Measurements from ENCODE around the gene LCP2.

- TF ChIP-seq, protein P1, sequence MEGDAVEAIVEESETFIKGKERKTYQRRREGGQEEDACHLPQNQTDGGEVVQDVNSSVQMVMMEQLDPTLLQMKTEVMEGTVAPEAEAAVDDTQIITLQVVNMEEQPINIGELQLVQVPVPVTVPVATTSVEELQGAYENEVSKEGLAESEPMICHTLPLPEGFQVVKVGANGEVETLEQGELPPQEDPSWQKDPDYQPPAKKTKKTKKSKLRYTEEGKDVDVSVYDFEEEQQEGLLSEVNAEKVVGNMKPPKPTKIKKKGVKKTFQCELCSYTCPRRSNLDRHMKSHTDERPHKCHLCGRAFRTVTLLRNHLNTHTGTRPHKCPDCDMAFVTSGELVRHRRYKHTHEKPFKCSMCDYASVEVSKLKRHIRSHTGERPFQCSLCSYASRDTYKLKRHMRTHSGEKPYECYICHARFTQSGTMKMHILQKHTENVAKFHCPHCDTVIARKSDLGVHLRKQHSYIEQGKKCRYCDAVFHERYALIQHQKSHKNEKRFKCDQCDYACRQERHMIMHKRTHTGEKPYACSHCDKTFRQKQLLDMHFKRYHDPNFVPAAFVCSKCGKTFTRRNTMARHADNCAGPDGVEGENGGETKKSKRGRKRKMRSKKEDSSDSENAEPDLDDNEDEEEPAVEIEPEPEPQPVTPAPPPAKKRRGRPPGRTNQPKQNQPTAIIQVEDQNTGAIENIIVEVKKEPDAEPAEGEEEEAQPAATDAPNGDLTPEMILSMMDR (IDR thresholded peaks at IDR 0.05; ENCODE audit: borderline replicate concordance, extremely low read depth, low read length, poor library complexity, severe bottlenecking): peak; percentile 27
- no peak for TF ChIP-seq EZH2 (IDR thresholded peaks at IDR 0.05; ENCODE audit: borderline replicate concordance, low read depth, low read length, severe bottlenecking)
Measured at GRCh38 chr5:170221327-170221741, 76.2 kb downstream of the LCP2 start.

All from DND-41 (cell line).